ENCODE results near the gene PRKAA1. TPM values are rescaled to one million over a fixed set of nuclear protein-coding genes. Genes with fewer than 3 reads are reported as not detected.
"Not testable (repeated sequence)": the region's sequence is repeated elsewhere in the genome, so short reads cannot be mapped to it uniquely, and the experiment has no call there.

PRKAA1 gene
- total RNA-seq, 1 donor from 2014 or later = 65.6 TPM

DNA sequence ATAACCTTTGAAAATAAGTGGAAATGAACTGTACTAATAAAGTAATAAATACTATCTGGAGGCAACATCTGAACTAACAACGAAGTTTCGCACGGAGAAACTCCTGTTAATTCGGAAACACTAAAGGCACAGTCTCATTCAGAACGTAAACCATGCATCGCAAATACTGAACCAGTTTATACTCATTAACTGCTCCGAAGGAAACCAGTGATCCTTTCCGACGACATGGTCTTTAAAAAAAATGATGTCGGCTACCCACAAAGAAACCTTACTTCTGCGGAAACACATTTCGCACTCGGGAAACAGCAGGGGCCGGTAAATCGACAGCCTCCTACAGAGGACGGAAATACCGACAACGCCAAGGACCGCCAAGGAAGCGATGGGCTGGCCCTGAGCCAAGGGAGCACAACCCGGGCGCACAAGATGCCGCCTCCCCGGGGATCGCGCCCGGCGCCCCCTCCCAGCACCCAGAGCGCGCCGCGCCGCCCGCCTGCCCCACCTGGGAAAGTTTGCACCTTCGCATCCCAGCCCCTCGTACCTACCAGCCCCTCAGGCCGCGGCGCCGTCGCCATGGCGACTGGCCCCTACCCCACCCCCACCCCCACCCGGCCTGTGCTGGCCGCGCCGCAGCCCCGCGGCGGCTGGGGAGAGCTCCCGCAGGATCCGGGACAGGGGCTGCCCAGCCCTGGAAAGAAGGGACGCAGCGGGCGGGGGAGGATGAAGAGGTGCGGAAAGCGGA lies 732 bp downstream of the PRKAA1 start:
- peak overlapping the region; percentile 99 for H2AFZ ChIP-seq (ENCODE audit: low read depth, low read length)

DNA sequence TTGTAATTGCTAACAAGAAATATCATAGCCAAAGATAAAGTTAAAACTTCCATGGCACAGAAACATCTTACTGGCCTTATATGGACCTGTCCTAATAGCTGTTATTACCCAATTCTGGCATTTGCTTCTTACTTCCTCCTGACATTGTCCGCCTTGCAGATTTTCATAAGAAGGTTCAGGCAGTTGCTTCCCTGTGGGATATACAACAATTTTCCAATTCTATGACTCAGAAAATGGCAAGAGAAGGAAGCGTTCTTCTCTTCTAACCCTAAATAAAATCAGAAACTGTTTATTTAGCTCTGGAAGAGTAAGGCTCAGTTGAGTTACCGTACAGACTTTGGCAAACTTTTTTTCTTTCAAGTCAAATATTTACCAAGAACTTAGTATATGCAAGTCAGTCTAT lies 1.7 kb downstream of the PRKAA1 start:
- Mint-ChIP-seq H3K27me3 (ENCODE audit: low read depth, unreplicated experiment) (no peaks in the 10 kb centered on the region), H3K36me3 (ENCODE audit: low read depth, unreplicated experiment) (peaks cover 2% of the 10 kb centered on the region), H3K4me1 (ENCODE audit: low read depth, unreplicated experiment) (peaks cover 6% of the 10 kb centered on the region), H3K9me3 (ENCODE audit: unreplicated experiment) (no peaks in the 10 kb centered on the region), H3K27ac (ENCODE audit: unreplicated experiment) (no peak overlapping the region), H3K4me3 (ENCODE audit: unreplicated experiment) (peak overlapping the region; percentile 89)
- peak overlapping the region; percentile 89 for H3K4me2 ChIP-seq (ENCODE audit: low read length)
- peaks cover 58% of the 10 kb centered on the region for H3K79me2 ChIP-seq (ENCODE audit: insufficient read depth, low read length)
- H3K9me3 ChIP-seq (ENCODE audit: insufficient read depth, low read depth, low read length) = no peaks in the 10 kb centered on the region
- DNase-seq (ENCODE audit: low read depth) = peak; percentile 30
- peak overlapping the region; percentile 96 for H3K4me3 ChIP-seq (ENCODE audit: insufficient read depth, low read depth, low read length)
- no peak overlapping the region for H3K27ac ChIP-seq (ENCODE audit: low read depth, low read length)
- no peaks in the 10 kb centered on the region for H3K4me1 ChIP-seq (ENCODE audit: insufficient read depth, low read length)
- H3K36me3 ChIP-seq (ENCODE audit: insufficient read depth, low read length) = no peaks in the 10 kb centered on the region
- peaks cover 53% of the 10 kb centered on the region for H4K20me1 ChIP-seq (ENCODE audit: insufficient read depth, low read length)
- no peaks in the 10 kb centered on the region for H3K27me3 ChIP-seq (ENCODE audit: insufficient read depth, low read length)
- peak overlapping the region; percentile 98 for H3K9ac ChIP-seq (ENCODE audit: low read length)
- TF ChIP-seq EZH2 (IDR thresholded peaks at IDR 0.05; ENCODE audit: insufficient read depth, low read length) = no peak
- TF ChIP-seq, protein P1, sequence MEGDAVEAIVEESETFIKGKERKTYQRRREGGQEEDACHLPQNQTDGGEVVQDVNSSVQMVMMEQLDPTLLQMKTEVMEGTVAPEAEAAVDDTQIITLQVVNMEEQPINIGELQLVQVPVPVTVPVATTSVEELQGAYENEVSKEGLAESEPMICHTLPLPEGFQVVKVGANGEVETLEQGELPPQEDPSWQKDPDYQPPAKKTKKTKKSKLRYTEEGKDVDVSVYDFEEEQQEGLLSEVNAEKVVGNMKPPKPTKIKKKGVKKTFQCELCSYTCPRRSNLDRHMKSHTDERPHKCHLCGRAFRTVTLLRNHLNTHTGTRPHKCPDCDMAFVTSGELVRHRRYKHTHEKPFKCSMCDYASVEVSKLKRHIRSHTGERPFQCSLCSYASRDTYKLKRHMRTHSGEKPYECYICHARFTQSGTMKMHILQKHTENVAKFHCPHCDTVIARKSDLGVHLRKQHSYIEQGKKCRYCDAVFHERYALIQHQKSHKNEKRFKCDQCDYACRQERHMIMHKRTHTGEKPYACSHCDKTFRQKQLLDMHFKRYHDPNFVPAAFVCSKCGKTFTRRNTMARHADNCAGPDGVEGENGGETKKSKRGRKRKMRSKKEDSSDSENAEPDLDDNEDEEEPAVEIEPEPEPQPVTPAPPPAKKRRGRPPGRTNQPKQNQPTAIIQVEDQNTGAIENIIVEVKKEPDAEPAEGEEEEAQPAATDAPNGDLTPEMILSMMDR (IDR thresholded peaks at IDR 0.05; ENCODE audit: insufficient read depth, low read depth, low read length) = no peak
- no peak overlapping the region for H2AFZ ChIP-seq (ENCODE audit: low read depth, low read length)
- no peak for FAIRE-seq

More for the DNA sequence above, 732 bp downstream of the PRKAA1 start:
- Histone ChIP-seq H3K9me3 (ENCODE audit: insufficient read depth, low read depth, low read length) (no peaks in the 10 kb centered on the region), H3K9ac (ENCODE audit: low read length) (peak overlapping the region; percentile 98), H3K79me2 (ENCODE audit: insufficient read depth, low read length) (peaks cover 49% of the 10 kb centered on the region), H3K4me1 (ENCODE audit: insufficient read depth, low read length) (no peaks in the 10 kb centered on the region), H3K27ac (ENCODE audit: low read depth, low read length) (peak overlapping the region; percentile 94), H3K36me3 (ENCODE audit: insufficient read depth, low read length) (no peaks in the 10 kb centered on the region), H3K4me2 (ENCODE audit: low read length) (peak overlapping the region; percentile 89), H3K27me3 (ENCODE audit: insufficient read depth, low read length) (no peaks in the 10 kb centered on the region), H3K4me3 (ENCODE audit: insufficient read depth, low read depth, low read length) (peak overlapping the region; percentile 96), H4K20me1 (ENCODE audit: insufficient read depth, low read length) (peaks cover 43% of the 10 kb centered on the region)
- no peak for TF ChIP-seq EZH2 (IDR thresholded peaks at IDR 0.05; ENCODE audit: insufficient read depth, low read length)
- Mint-ChIP-seq H3K9me3 (ENCODE audit: unreplicated experiment) (no peaks in the 10 kb centered on the region), H3K4me1 (ENCODE audit: low read depth, unreplicated experiment) (peaks cover 6% of the 10 kb centered on the region), H3K4me3 (ENCODE audit: unreplicated experiment) (peak overlapping the region; percentile 89), H3K36me3 (ENCODE audit: low read depth, unreplicated experiment) (peaks cover 2% of the 10 kb centered on the region), H3K27ac (ENCODE audit: unreplicated experiment) (peak overlapping the region; percentile 53), H3K27me3 (ENCODE audit: low read depth, unreplicated experiment) (no peaks in the 10 kb centered on the region)
- DNase-seq (ENCODE audit: low read depth) (peak; percentile 57), FAIRE-seq (no peak)

DNA sequence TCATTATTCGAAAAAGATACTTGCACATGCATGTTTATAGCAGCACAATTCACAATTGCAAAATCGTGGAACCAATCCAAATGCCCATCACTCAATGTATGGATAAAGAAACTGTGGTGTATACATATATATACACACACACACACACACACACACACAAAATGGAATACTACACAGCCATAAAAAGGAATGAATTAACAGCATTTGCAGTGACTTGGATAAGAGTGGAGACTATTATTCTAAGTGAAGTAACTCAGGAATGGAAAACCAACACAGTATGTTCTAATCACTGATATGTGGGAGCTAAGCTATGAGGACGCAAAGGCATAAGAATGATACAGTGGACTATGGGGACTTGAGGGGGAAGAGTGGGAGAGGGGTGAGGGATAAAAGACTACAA lies 3.3 kb downstream of the PRKAA1 start:
- not testable (repeated sequence) for H3K4me1 ChIP-seq (ENCODE audit: insufficient read depth, low read length); H3K4me2 ChIP-seq (ENCODE audit: low read length); H3K27ac Mint-ChIP-seq (ENCODE audit: unreplicated experiment); H2AFZ ChIP-seq (ENCODE audit: low read depth, low read length); DNase-seq (ENCODE audit: low read depth); H3K9me3 Mint-ChIP-seq (ENCODE audit: unreplicated experiment); H3K27ac ChIP-seq (ENCODE audit: low read depth, low read length); H3K9me3 ChIP-seq (ENCODE audit: insufficient read depth, low read depth, low read length); H3K4me3 Mint-ChIP-seq (ENCODE audit: unreplicated experiment); H3K36me3 ChIP-seq (ENCODE audit: insufficient read depth, low read length); FAIRE-seq; H3K27me3 Mint-ChIP-seq (ENCODE audit: low read depth, unreplicated experiment); H3K4me3 ChIP-seq (ENCODE audit: insufficient read depth, low read depth, low read length); H3K27me3 ChIP-seq (ENCODE audit: insufficient read depth, low read length); H3K9ac ChIP-seq (ENCODE audit: low read length); H3K36me3 Mint-ChIP-seq (ENCODE audit: low read depth, unreplicated experiment)
- Histone ChIP-seq H4K20me1 (ENCODE audit: insufficient read depth, low read length) (peaks cover 69% of the 10 kb centered on the region), H3K79me2 (ENCODE audit: insufficient read depth, low read length) (peaks cover 74% of the 10 kb centered on the region)
- peaks cover 10% of the 10 kb centered on the region for H3K4me1 Mint-ChIP-seq (ENCODE audit: low read depth, unreplicated experiment)

DNA sequence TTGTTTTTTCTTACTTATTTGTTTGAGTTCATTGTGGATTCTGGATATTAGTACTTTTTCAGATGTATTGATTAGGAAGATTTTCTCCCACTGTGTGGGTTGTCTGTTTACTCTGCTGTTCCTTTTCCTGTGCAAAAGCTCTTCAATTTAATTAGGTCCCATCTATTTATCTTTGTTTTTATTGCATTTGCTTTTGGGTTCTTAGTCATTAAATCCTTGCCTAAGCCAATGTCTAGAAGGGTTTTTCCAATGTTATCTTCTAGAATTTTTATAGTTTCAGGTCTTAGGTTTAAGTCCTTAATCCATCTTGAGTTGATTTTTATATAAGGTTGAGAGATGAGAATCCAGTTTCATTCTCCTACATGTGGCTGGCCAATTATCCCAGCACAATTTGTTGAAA lies 3.8 kb downstream of the PRKAA1 start:
- not testable (repeated sequence) for H3K27me3 ChIP-seq (ENCODE audit: insufficient read depth, low read length); FAIRE-seq; DNase-seq (ENCODE audit: low read depth); H3K36me3 Mint-ChIP-seq (ENCODE audit: low read depth, unreplicated experiment); H3K4me1 ChIP-seq (ENCODE audit: insufficient read depth, low read length); H3K9ac ChIP-seq (ENCODE audit: low read length); H3K27ac ChIP-seq (ENCODE audit: low read depth, low read length); H3K9me3 ChIP-seq (ENCODE audit: insufficient read depth, low read depth, low read length); H3K4me3 ChIP-seq (ENCODE audit: insufficient read depth, low read depth, low read length); H3K4me3 Mint-ChIP-seq (ENCODE audit: unreplicated experiment); H3K4me2 ChIP-seq (ENCODE audit: low read length); H3K27me3 Mint-ChIP-seq (ENCODE audit: low read depth, unreplicated experiment); H2AFZ ChIP-seq (ENCODE audit: low read depth, low read length); H3K27ac Mint-ChIP-seq (ENCODE audit: unreplicated experiment); H3K9me3 Mint-ChIP-seq (ENCODE audit: unreplicated experiment); H3K36me3 ChIP-seq (ENCODE audit: insufficient read depth, low read length)
- peaks cover 10% of the 10 kb centered on the region for H3K4me1 Mint-ChIP-seq (ENCODE audit: low read depth, unreplicated experiment)
- peaks cover 72% of the 10 kb centered on the region for H4K20me1 ChIP-seq (ENCODE audit: insufficient read depth, low read length)
- H3K79me2 ChIP-seq (ENCODE audit: insufficient read depth, low read length) = peaks cover 80% of the 10 kb centered on the region

DNA sequence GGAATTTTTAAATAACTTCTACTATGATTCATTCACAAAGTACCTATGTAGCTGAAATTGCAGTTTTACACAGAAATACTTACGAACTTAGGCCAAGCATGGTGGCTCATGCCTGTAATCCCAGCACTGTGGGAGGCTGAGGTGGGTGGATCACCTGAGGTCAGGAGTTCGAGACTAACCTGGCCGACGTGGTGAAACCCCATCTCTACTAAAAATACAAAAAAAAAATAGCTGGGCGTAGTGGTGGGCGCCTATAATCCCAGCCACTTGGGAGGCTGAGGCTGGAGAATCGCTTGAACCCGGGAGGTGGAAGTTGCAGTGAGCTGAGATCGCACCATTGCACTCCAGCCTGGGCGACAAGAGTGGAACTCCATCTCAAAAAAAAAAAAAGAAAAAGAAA lies 5.5 kb downstream of the PRKAA1 start:
- not testable (repeated sequence) for H3K4me1 ChIP-seq (ENCODE audit: insufficient read depth, low read length); H3K36me3 ChIP-seq (ENCODE audit: insufficient read depth, low read length); H3K4me3 Mint-ChIP-seq (ENCODE audit: unreplicated experiment); H3K27me3 ChIP-seq (ENCODE audit: insufficient read depth, low read length); H3K27ac ChIP-seq (ENCODE audit: low read depth, low read length); H3K9me3 ChIP-seq (ENCODE audit: insufficient read depth, low read depth, low read length); H3K9me3 Mint-ChIP-seq (ENCODE audit: unreplicated experiment); H3K27ac Mint-ChIP-seq (ENCODE audit: unreplicated experiment); H3K4me3 ChIP-seq (ENCODE audit: insufficient read depth, low read depth, low read length); DNase-seq (ENCODE audit: low read depth); H3K9ac ChIP-seq (ENCODE audit: low read length); H3K36me3 Mint-ChIP-seq (ENCODE audit: low read depth, unreplicated experiment); H3K4me2 ChIP-seq (ENCODE audit: low read length); H3K27me3 Mint-ChIP-seq (ENCODE audit: low read depth, unreplicated experiment); H2AFZ ChIP-seq (ENCODE audit: low read depth, low read length); FAIRE-seq
- H3K79me2 ChIP-seq (ENCODE audit: insufficient read depth, low read length) = peaks cover 96% of the 10 kb centered on the region
- peaks cover 89% of the 10 kb centered on the region for H4K20me1 ChIP-seq (ENCODE audit: insufficient read depth, low read length)
- peaks cover 10% of the 10 kb centered on the region for H3K4me1 Mint-ChIP-seq (ENCODE audit: low read depth, unreplicated experiment)

Data from astrocyte (in vitro differentiated cells and primary cell).